Ovary (tissue), 9 donors: ENCODE measurements around the gene PBX1. TPM values are rescaled to one million over a fixed set of nuclear protein-coding genes. Genes with fewer than 3 reads are reported as not detected.
A peak's percentile ranks its signal among the peaks of the same experiment; 100 is the strongest.

Experiments
- DNase-seq, 5 donors: peaks; one replicate each; pipeline ENCODE4 v3.0.0-alpha.2; 2019 to 2020
- H3K27ac ChIP-seq, 2 donors: fragments of 200-600 bp; one replicate each; pipeline versions ENCODE4 v1.5.1 to v1.8.0; 2019 to 2022
- H3K27me3 ChIP-seq: fragments of 200-600 bp; one replicate; pipeline ENCODE4 v1.8.0; 2022
- H3K36me3 ChIP-seq: fragments of 200-600 bp; sonication (generic); one replicate; pipeline ENCODE4 v1.5.1; 2019
- H3K4me1 ChIP-seq: one replicate; pipeline ENCODE4 v1.8.1; 2013; ENCODE audit warnings: mild to moderate bottlenecking, moderate library complexity; ENCODE audit not compliant: insufficient read depth
- H3K4me3 ChIP-seq: fragments of 200-600 bp; sonication (generic); one replicate; pipeline ENCODE4 v1.5.1; 2017
- H3K9me3 ChIP-seq, 2 donors: fragments of 200-600 bp in 1 of 2; sonication (generic) in 1 of 2; one replicate each; pipeline versions ENCODE4 v1.5.1 to v1.8.1; 2013 to 2019; ENCODE audit warnings: mild to moderate bottlenecking in 1 of 2, moderate library complexity in 1 of 2
- EP300 ChIP-seq: sonication (generic); formaldehyde crosslinking; IDR thresholded peaks from one replicate; pipeline ENCODE4 v1.6.1; 2017; ENCODE audit warnings: antibody characterized with exemption
- POLR2A ChIP-seq: fragments of 450-650 bp; IDR thresholded peaks from one replicate; pipeline ENCODE4 v1.6.1; 2017; ENCODE audit warnings: antibody characterized with exemption, mild to moderate bottlenecking, moderate library complexity
- WGBS, 3 donors: extraction: QIAGEN DNeasy Blood & Tissue Kit in 1 of 3; methylation state at CpG; one replicate each; pipeline versions ENCODE4 v1.1.5 to v1.1.7; 2013 to 2017; 5-methylcytosine and 5-hydroxymethylcytosine counted together
- intact Hi-C, 4 donors: fragments of 100-400 bp; cut with DNase I; formaldehyde crosslinking; loops; one replicate each; pipeline versions ENCODE4 v1.11.0 to v1.15.1; 2022 to 2023
- polyA plus RNA-seq, 2 donors: library from polyadenylated mRNA; stranded (reverse); fragments of 200-250 nt in 1 of 2; fragments of 350-450 nt in 1 of 2; fragmentation: Illumina TruSeq in 1 of 2; extraction: RNeasy Lipid Tissue Mini Kit (QIAGEN cat#74804) in 1 of 2; gene quantifications; one replicate each; pipeline ENCODE4 v1.2.3, GENCODE V29; 2013 to 2014
- total RNA-seq, 7 donors: library from RNA; depleted of rRNA in 2 of 7; stranded (reverse); fragments of >200 nt in 2 of 7; fragmentation: NEBNext Ultra II Directional in 3 of 7; extraction: Animal tissue kit (Norgen Biotek cat#: 25700) in 3 of 7; gene quantifications; one replicate each; pipeline versions ENCODE4 v1.1.0 to v1.2.4, GENCODE V29; 2016 to 2023
- TF ChIP-seq, protein P1 (sequence below), 3 donors: fragments of 450-650 bp in 2 of 3; fragments of 200-600 bp in 1 of 3; IDR thresholded peaks; one replicate each; pipeline versions ENCODE4 v1.5.1 to v1.8.0; 2016 to 2022; ENCODE audit warnings: antibody characterized with exemption in 3 of 3, mild to moderate bottlenecking in 1 of 3
- donor health status: DM: no; HTN: no; CAD: no; lungs with moderate emphysema.
- donor health status: DM: no; HTN: no; CAD: no.
- donor health status: Bipolar disorder and iron deficiency.
- donor health status: DM: yes; HTN: yes; CAD: no.
- donor health status: DM: no; HTN: no; CAD: no.
- donor health status: DM: yes; HTN: yes; CAD: no.

The PBX1 gene
- total and polyA plus RNA-seq, 9 donors, result 43.7 to 220 (median 142) TPM

DNA sequence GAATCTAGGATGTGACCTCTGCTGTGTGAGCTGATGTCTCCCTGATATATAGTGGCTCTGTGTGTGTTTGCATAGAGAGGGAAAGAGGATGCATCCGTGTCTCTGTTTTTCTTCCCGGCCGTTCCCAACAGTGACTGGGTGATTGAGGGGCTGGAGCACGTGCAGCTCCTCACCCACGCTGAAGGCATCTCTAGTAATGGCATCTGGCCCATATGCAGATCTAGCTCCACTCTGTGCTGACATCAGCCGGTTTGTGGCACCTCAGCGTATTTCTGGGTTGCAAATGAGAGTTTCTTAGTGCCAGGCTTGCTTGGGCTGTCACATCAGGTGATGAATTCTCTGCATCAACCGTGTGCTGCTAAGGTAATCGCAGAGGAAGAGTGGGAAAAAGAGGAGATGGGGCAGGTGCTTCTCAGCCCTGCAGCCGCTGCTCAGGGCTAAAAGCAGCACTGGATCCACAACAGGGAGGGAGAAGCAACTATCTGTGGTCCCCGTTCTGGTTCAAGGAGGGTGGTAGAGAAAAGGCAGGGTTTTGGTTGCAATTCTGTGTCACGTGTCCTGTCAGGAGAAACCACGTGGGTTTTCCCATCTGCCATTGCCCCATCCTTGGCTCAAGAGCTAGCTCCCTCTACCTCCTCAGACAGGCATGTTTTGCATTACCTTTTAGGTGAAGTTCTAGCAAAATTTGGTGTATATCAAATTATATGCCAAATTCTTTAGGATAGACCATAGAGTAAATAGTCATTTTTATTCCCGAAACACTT lies 282.9 kb downstream of the PBX1 start:
- WGBS, 3 donors, result 87 to 93% (median 90%) methylated on average over 14 of the region's 14 CpGs
- peaks cover 9% of the 10 kb centered on the region for H3K4me1 ChIP-seq
- H3K27me3 ChIP-seq, result no peaks in the 10 kb centered on the region
- TF ChIP-seq POLR2A (no peak), EP300 (no peak)
- TF ChIP-seq, protein P1, sequence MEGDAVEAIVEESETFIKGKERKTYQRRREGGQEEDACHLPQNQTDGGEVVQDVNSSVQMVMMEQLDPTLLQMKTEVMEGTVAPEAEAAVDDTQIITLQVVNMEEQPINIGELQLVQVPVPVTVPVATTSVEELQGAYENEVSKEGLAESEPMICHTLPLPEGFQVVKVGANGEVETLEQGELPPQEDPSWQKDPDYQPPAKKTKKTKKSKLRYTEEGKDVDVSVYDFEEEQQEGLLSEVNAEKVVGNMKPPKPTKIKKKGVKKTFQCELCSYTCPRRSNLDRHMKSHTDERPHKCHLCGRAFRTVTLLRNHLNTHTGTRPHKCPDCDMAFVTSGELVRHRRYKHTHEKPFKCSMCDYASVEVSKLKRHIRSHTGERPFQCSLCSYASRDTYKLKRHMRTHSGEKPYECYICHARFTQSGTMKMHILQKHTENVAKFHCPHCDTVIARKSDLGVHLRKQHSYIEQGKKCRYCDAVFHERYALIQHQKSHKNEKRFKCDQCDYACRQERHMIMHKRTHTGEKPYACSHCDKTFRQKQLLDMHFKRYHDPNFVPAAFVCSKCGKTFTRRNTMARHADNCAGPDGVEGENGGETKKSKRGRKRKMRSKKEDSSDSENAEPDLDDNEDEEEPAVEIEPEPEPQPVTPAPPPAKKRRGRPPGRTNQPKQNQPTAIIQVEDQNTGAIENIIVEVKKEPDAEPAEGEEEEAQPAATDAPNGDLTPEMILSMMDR (IDR thresholded peaks at IDR 0.05), result no peak
- no peaks in the 10 kb centered on the region for H3K9me3 ChIP-seq
- intact Hi-C loops, result no loop called here
- no peak overlapping the region for H3K27ac ChIP-seq
- H3K36me3 ChIP-seq, result no peaks in the 10 kb centered on the region
- H3K4me3 ChIP-seq, result no peak overlapping the region
- DNase-seq, result no peak

DNA sequence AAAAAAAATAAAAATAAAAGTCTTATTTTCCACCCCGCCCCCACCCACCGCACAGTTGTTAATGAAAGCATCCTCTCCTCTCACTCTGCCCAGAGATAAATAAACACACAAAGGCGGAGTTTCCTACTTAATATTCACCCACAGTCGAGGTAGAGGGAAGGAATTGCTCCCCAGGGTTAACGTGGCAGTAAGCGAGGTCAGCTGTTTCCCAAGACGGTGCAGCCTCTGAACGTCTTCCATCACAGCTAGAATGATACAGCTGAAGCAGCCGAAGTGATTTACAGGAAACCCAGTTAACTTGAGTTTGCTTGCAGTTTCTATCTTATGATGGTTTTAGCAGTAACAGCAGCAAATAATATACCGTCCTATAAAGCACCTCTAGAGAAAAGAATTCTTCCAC lies 283.9 kb downstream of the PBX1 start:
- Histone ChIP-seq H3K9me3 (no peaks in the 10 kb centered on the region), H3K4me1 (peaks cover 8% of the 10 kb centered on the region), H3K4me3 (no peak overlapping the region), H3K27me3 (no peaks in the 10 kb centered on the region), H3K36me3 (no peaks in the 10 kb centered on the region), H3K27ac (no peak overlapping the region)
- WGBS, 3 donors, result 38 to 44% (median 43%) methylated on average over 10 of the region's 10 CpGs
- DNase-seq, result peak in 1 of 5 donors; percentile 27
- no peak for TF ChIP-seq POLR2A
- no peak for TF ChIP-seq EP300
- TF ChIP-seq, protein P1 (IDR thresholded peaks at IDR 0.05), result no peak
- intact Hi-C loops, result no loop called here

DNA sequence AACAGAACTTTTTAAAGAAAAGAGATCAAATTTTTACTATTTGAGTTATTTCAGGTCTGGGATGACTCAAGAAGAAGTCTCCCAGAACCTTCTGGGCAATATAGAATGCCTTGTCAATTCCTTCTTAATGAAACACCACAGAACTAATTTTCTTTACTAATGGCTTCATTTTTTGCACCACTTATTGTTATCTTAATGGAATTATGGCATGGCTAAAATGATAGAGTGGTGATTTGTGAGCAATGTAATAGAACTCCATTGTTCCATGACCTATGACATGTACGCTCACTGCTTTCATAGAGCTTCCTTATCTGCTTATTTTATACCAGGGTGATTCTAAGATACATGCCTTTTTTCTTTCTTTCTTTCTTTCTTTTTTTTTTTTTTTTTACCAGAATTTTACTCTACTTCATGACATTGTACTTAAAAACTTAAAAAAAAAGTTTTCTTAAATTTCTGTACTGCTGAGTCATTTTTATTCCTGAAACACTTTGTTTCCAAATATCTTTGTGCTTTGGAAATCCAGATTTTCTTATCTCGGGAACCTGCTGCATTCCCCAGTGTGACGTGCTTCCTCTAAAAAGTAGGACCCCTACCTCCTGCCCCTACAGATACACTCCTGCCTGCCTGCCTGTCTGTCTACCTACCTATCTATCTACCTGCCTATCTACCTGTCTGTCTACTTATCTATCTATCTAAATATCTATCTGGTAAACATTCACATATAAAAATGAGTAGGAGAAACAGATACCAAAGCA lies 284.9 kb downstream of the PBX1 start:
- H3K9me3 ChIP-seq, result no peaks in the 10 kb centered on the region
- no peak overlapping the region for H3K27ac ChIP-seq
- intact Hi-C loops, result no loop called here
- H3K36me3 ChIP-seq, result no peaks in the 10 kb centered on the region
- H3K4me1 ChIP-seq, result peaks cover 8% of the 10 kb centered on the region
- H3K4me3 ChIP-seq, result no peak overlapping the region
- H3K27me3 ChIP-seq, result no peaks in the 10 kb centered on the region
- TF ChIP-seq EP300 (no peak), POLR2A (no peak)
- TF ChIP-seq, protein P1 (IDR thresholded peaks at IDR 0.05), result no peak
- WGBS, 3 donors, result 48 to 50% (median 49%) methylated on average over 3 of the region's 3 CpGs
- peak in 1 of 5 donors; percentile 24 for DNase-seq

DNA sequence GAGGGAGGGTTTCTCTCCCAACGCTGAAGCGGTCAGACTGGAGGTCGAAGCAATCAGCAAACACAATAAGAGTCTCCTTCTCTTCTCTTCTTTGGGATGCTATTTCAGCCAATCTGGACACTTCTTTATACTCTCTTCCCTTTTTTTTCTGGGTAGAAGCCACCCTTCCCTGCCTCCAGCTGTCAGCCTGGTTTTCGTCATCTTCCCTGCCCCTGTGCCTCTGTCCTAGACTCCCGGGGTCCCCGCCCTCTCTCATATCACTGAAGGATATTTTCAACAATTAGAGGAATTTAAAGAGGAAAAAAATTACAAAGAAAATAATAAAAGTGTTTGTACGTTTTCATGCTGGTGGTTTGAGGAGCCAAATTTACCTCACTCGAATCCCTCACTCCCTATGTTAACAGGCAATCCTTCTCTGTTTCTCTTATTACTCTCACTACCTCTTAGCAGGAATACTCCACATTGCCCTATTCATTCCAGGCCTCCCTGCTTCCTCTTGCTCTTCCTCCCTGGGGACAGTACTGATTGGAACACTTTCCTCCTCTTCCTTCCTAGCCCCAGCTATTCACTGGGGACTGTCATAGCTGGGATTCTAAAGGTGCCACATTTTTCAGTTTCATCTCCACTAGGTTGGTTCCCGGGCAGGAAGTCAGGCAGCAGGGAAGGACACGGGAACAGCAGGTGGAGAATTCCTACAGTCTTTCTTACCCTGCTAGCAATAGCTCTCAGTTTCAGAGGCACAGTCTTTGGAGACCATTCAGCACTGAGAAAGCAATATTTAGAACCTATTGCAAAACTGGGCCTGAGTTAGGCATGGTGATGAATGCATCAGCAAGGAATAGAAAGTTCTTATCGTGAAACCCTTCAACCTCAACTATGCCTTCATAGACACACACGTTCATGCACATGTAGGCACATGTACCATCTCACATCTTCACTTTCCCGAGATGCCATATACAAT lies 288.0 kb downstream of the PBX1 start:
- Histone ChIP-seq H3K9me3 (no peaks in the 10 kb centered on the region), H3K4me1 (peaks cover 8% of the 10 kb centered on the region), H3K27me3 (no peaks in the 10 kb centered on the region), H3K27ac (no peak overlapping the region), H3K36me3 (no peaks in the 10 kb centered on the region), H3K4me3 (no peak overlapping the region)
- 77 to 81% (median 80%) methylated on average over 13 of the region's 13 CpGs for WGBS, 3 donors
- intact Hi-C loops, result no loop called here
- no peak for DNase-seq
- TF ChIP-seq EP300 (no peak), POLR2A (no peak)
- TF ChIP-seq, protein P1 (IDR thresholded peaks at IDR 0.05), result no peak
